Upper lobe of left lung (tissue), 6 donors: Measurements from ENCODE around the gene PEX10. TPM values are rescaled to one million over a fixed set of nuclear protein-coding genes. Genes with fewer than 3 reads are reported as not detected.

Source experiments
- ATAC-seq, 2 donors: fragments of 200-7000 bp; cut with Tn5 transposase; one replicate each; pipeline ENCODE4 v1.9.1; 2022; ENCODE audit warnings: mild to moderate bottlenecking in 2 of 2, moderate library complexity in 2 of 2; ENCODE audit not compliant: low FRiP score in 2 of 2
- DNase-seq, 2 donors: peaks; one replicate each; pipeline ENCODE4 v3.0.0-alpha.2; 2019 to 2020
- H3K27ac ChIP-seq, 4 donors: fragments of 200-600 bp; sonication (generic); one replicate each; pipeline ENCODE4 v1.5.1; 2016 to 2019
- H3K27me3 ChIP-seq, 4 donors: fragments of 200-600 bp; sonication (generic); one replicate each; pipeline ENCODE4 v1.5.1; 2017 to 2019
- H3K36me3 ChIP-seq, 4 donors: fragments of 200-600 bp; sonication (generic); one replicate each; pipeline ENCODE4 v1.5.1; 2016 to 2019
- H3K4me1 ChIP-seq, 4 donors: fragments of 200-600 bp; sonication (generic); one replicate each; pipeline ENCODE4 v1.5.1; 2018 to 2019
- H3K4me3 ChIP-seq, 4 donors: fragments of 200-600 bp; sonication (generic); one replicate each; pipeline ENCODE4 v1.5.1; 2017 to 2019; ENCODE audit warnings: mild to moderate bottlenecking in 2 of 4, moderate library complexity in 1 of 4
- H3K9me3 ChIP-seq, 4 donors: fragments of 200-600 bp; sonication (generic); one replicate each; pipeline ENCODE4 v1.5.1; 2018 to 2019
- EP300 ChIP-seq, 4 donors: sonication (generic); formaldehyde crosslinking; IDR thresholded peaks; one replicate each; pipeline ENCODE4 v1.5.1; 2017; ENCODE audit warnings: antibody characterized with exemption in 4 of 4, control low read depth in 2 of 4
- POLR2A ChIP-seq, 4 donors: fragments of 450-650 bp; IDR thresholded peaks; one replicate each; pipeline ENCODE4 v1.5.1; 2016 to 2017; ENCODE audit warnings: antibody characterized with exemption in 4 of 4, mild to moderate bottlenecking in 2 of 4
- POLR2AphosphoS5 ChIP-seq, 2 donors: sonication (generic); formaldehyde crosslinking; IDR thresholded peaks; one replicate each; pipeline ENCODE4 v1.5.1; 2017; ENCODE audit warnings: antibody characterized with exemption in 2 of 2
- WGBS, 2 donors: methylation state at CpG; one replicate each; pipeline ENCODE4 v1.1.5; 2017 to 2018; 5-methylcytosine and 5-hydroxymethylcytosine counted together
- total RNA-seq, 6 donors: library from RNA; depleted of rRNA in 4 of 6; stranded (reverse); fragments of >200 nt in 4 of 6; gene quantifications; one replicate each; pipeline versions ENCODE4 v1.1.0 to v1.2.1, GENCODE V29; 2016 to 2021
- TF ChIP-seq, protein P1 (sequence below), 6 experiments: fragments of 450-650 bp in 4 of 6; fragments of 200-600 bp in 2 of 6; sonication (generic) in 2 of 6; IDR thresholded peaks; one replicate each; pipeline ENCODE4 v1.5.1; 2016 to 2019; ENCODE audit warnings: antibody characterized with exemption in 6 of 6
- donor health status: DM: no; HTN: no; CAD: no; lungs with moderate emphysema.
- donor health status: DM: no; HTN: yes; CAD: no; lungs with severe emphysema.

PEX10 gene
- total RNA-seq, 6 donors from 2014 or later: 15.7 to 32.1 (median 19.9) TPM

- Histone ChIP-seq H3K4me3 (no peak overlapping the region), H3K9me3 (no peaks in the 10 kb centered on the region), H3K27ac (no peak overlapping the region), H3K27me3 (no peaks in the 10 kb centered on the region), H3K4me1 (peaks cover 0 to 9% (median 1%) of the 10 kb centered on the region in 4 donors), H3K36me3 (peaks cover 0 to 6% (median 0%) of the 10 kb centered on the region in 4 donors)
- no peak for TF ChIP-seq POLR2AphosphoS5 (IDR thresholded peaks at IDR 0.05)
- TF ChIP-seq EP300 (IDR thresholded peaks at IDR 0.05): no peak
- TF ChIP-seq, protein P1, sequence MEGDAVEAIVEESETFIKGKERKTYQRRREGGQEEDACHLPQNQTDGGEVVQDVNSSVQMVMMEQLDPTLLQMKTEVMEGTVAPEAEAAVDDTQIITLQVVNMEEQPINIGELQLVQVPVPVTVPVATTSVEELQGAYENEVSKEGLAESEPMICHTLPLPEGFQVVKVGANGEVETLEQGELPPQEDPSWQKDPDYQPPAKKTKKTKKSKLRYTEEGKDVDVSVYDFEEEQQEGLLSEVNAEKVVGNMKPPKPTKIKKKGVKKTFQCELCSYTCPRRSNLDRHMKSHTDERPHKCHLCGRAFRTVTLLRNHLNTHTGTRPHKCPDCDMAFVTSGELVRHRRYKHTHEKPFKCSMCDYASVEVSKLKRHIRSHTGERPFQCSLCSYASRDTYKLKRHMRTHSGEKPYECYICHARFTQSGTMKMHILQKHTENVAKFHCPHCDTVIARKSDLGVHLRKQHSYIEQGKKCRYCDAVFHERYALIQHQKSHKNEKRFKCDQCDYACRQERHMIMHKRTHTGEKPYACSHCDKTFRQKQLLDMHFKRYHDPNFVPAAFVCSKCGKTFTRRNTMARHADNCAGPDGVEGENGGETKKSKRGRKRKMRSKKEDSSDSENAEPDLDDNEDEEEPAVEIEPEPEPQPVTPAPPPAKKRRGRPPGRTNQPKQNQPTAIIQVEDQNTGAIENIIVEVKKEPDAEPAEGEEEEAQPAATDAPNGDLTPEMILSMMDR (IDR thresholded peaks at IDR 0.05): peak in 4 of 6 experiments; percentile 38 to 48 (median 42)
- ATAC-seq: peak in 1 of 2 donors; percentile 47
- WGBS, 2 donors: 67 to 72% methylated on average over 6 to 7 of the region's 13 CpGs
- DNase-seq: peak in 1 of 2 donors; percentile 89
Measured at GRCh38 chr1:2382621-2383361, 29.6 kb downstream of the PEX10 start.

DNA sequence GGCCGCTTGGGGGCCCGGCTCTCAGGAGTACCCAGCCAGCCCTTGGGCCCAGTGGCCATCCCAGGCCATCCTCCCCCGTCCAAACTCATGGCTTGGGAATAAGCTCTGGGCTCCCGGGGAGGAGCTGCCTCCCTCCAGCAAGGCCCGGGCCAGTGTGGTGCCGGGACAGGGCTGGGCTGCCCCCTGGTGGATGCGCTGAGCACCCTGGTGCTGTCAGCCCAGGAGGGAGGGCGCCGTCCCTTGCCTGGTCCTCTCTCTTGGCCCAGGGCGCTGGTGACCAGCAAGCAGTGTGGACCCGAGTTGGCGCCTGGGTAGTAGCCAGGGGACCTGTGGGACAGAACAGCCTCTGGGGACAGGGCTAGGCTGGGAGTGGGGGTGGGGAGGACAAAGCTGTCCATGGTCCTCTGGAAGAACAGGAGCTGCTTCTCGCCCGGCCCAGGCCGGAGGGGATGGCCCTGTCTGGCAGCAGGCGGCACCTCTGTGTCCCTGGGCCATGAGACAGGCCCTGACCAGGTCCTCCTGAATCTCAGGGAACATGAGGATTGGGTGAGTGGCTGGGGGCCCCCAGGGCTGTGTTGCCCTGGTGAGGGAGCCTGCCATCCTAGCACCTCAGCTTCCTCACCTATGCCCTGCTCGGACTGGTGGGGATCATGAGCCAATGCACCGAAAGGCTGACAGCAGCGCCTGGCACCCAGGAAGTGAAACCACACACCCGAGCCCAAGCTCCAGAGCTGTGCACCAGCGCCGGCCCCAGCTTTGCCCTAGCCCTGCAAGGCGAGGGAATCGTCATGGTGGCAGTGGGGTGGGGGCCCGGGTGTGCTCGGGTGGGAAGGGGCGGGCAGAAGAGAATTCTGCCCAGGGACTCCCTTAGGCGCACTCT is 30.4 kb downstream of the PEX10 start:
- Histone ChIP-seq H3K27me3 (no peaks in the 10 kb centered on the region), H3K4me1 (peaks cover 0 to 9% (median 1%) of the 10 kb centered on the region in 4 donors), H3K36me3 (no peaks in the 10 kb centered on the region), H3K27ac (no peak overlapping the region), H3K9me3 (no peaks in the 10 kb centered on the region), H3K4me3 (no peak overlapping the region)
- TF ChIP-seq POLR2AphosphoS5 (IDR thresholded peaks at IDR 0.05): peak in 1 of 2 donors; percentile 21
- TF ChIP-seq, protein P1 (IDR thresholded peaks at IDR 0.05): peak; percentile 87 to 97 (median 96)
- no peak for TF ChIP-seq POLR2A (IDR thresholded peaks at IDR 0.05)
- TF ChIP-seq EP300 (IDR thresholded peaks at IDR 0.05): no peak
- DNase-seq (peak; percentile 82 to 95), ATAC-seq (peak; percentile 94 to 96)
- 25 to 51% methylated on average over 13 to 28 of the region's 28 CpGs for WGBS, 2 donors

- peaks cover 0 to 9% (median 1%) of the 10 kb centered on the region in 4 donors for H3K4me1 ChIP-seq
- no peak overlapping the region for H3K4me3 ChIP-seq
- H3K36me3 ChIP-seq: no peaks in the 10 kb centered on the region
- ATAC-seq: peak in 1 of 2 donors; percentile 47
- no peaks in the 10 kb centered on the region for H3K9me3 ChIP-seq
- no peak overlapping the region for H3K27ac ChIP-seq
- peak in 1 of 2 donors; percentile 76 for DNase-seq
- no peaks in the 10 kb centered on the region for H3K27me3 ChIP-seq
- no peak for TF ChIP-seq POLR2AphosphoS5 (IDR thresholded peaks at IDR 0.05)
- TF ChIP-seq POLR2A (IDR thresholded peaks at IDR 0.05): no peak
- no peak for TF ChIP-seq EP300 (IDR thresholded peaks at IDR 0.05)
- TF ChIP-seq, protein P1 (IDR thresholded peaks at IDR 0.05): no peak
- 90 to 93% methylated on average over 17 to 30 of the region's 32 CpGs for WGBS, 2 donors
Measured at GRCh38 chr1:2380816-2381591, 31.4 kb downstream of the PEX10 start.

DNA sequence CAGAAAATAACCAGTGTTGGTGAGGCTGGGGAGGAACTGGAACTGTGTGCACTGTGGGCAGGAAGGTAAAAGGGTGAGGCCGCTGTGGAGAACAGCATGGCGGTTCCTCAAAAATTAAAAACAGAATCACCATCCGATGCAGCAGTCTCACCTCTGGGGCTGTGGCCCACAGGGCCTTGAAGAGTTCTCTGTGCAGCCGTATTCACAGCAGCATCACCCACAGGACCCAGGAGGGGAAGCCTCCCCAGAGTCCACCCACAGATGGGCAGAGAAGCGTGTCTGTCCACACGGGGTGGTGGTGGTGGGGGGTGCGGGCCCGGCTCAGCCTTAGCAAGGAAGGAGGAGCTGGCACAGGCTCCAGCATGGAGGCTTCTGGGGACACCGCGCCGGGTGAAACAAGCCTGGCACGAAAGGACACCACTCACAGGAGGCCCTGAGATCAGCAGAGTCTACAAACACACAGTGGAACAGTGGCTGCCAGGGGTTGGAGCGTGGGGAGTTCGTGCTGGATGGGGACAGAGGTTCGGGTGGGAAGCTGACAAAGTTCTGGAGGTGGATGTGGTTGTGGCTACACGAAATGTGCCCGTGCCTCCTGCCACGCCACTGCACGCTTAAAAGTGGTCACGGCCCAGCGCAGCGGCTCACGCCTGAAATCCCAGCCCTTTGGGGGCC is 32.5 kb downstream of the PEX10 start:
- H3K4me3 ChIP-seq: no peak overlapping the region
- no peak for ATAC-seq
- WGBS, 2 donors: 92 to 94% methylated on average over 17 to 20 of the region's 23 CpGs

More for the DNA sequence above, 32.5 kb downstream of the PEX10 start:
- peak in 1 of 2 donors; percentile 69 for DNase-seq
- Histone ChIP-seq H3K27ac (no peak overlapping the region), H3K27me3 (no peaks in the 10 kb centered on the region), H3K4me1 (peaks cover 0 to 9% (median 1%) of the 10 kb centered on the region in 4 donors), H3K36me3 (no peaks in the 10 kb centered on the region), H3K9me3 (no peaks in the 10 kb centered on the region)
- TF ChIP-seq POLR2AphosphoS5 (IDR thresholded peaks at IDR 0.05): no peak
- TF ChIP-seq EP300 (IDR thresholded peaks at IDR 0.05): no peak
- TF ChIP-seq, protein P1 (IDR thresholded peaks at IDR 0.05): no peak
- no peak for TF ChIP-seq POLR2A (IDR thresholded peaks at IDR 0.05)
